Measurements from ENCODE around the gene FAM3A. TPM values are rescaled to one million over a fixed set of nuclear protein-coding genes. Genes with fewer than 3 reads are reported as not detected.

FAM3A gene
- total RNA-seq, 4 donors from 2014 or later: 10.1 to 49.7 (median 38.3) TPM

DNA sequence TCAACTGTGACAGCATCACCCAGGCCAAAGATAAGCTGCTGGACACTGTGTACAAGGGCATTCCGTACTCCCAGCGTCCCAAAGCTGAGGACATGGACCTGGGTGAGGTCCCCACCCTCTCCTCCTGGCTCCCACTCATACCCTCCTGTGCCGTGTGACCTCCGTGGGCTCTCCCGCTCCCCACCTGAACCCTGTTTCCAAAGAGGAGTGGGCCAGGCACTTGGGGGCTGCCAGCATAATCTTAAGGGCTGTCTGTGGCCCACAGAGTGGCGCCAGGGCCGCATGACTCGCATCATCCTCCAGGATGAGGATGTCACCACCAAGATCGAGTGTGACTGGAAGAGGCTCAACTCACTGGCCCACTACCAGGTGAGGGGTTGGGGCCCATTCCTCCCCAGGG is 46.9 kb downstream of the FAM3A start:
- TF ChIP-seq, protein P1, sequence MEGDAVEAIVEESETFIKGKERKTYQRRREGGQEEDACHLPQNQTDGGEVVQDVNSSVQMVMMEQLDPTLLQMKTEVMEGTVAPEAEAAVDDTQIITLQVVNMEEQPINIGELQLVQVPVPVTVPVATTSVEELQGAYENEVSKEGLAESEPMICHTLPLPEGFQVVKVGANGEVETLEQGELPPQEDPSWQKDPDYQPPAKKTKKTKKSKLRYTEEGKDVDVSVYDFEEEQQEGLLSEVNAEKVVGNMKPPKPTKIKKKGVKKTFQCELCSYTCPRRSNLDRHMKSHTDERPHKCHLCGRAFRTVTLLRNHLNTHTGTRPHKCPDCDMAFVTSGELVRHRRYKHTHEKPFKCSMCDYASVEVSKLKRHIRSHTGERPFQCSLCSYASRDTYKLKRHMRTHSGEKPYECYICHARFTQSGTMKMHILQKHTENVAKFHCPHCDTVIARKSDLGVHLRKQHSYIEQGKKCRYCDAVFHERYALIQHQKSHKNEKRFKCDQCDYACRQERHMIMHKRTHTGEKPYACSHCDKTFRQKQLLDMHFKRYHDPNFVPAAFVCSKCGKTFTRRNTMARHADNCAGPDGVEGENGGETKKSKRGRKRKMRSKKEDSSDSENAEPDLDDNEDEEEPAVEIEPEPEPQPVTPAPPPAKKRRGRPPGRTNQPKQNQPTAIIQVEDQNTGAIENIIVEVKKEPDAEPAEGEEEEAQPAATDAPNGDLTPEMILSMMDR (IDR thresholded peaks at IDR 0.05; ENCODE audit: low read depth): no peak

DNA sequence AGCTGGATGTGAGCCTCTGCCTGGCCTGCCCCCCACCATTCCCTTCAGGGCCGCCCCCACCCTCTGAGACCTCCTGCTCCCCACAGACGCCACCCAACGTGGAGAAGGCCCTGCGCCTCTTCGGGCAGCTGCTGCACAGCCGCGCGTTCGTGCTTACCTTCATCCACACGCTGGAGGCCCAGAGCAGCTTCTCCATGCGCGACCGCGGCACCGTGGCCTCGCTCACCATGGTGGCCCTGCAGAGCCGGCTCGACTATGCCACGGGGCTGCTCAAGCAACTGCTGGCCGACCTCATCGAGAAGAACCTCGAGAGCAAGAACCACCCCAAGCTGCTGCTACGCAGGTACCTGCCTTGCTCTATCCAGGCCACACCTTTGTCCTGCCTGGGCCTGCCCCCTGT is 47.8 kb downstream of the FAM3A start:
- TF ChIP-seq, protein P1 (IDR thresholded peaks at IDR 0.05; ENCODE audit: low read depth): no peak

DNA sequence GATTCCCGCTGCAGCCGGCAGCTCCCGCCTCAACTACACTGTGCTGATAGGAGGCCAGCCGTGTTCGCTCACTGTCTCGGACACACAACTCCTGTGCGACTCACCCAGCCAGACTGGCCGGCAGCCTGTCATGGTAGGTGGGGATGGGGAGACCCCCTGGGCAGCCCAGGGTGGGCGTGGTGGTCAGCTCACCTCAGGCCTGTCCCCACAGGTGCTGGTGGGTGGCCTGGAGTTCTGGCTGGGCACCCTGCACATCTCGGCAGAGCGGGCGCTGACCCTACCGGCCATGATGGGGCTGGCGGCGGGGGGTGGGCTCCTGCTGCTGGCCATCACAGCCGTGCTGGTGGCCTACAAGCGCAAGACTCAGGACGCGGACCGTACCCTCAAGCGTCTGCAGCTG is 48.5 kb downstream of the FAM3A start:
- TF ChIP-seq, protein P1 (IDR thresholded peaks at IDR 0.05; ENCODE audit: low read depth): no peak

DNA sequence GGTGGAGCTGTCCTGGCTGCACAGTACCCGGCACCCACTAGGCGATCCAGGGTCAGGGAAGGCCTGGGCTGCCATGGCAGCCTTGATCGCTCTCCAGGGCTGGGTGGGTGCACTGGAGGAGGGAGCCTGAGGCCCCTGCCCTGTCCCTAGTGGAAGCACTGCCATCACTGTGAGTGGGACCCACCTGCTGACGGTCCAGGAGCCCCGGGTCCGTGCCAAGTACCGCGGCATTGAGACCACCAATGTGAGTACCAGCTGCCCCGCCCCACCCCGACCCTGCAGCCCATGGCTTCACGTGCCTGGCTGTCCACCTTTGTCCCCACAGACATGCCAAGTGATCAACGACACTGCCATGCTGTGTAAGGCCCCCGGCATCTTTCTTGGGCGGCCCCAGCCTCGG is 49.1 kb downstream of the FAM3A start:
- TF ChIP-seq, protein P1 (IDR thresholded peaks at IDR 0.05; ENCODE audit: low read depth): no peak

DNA sequence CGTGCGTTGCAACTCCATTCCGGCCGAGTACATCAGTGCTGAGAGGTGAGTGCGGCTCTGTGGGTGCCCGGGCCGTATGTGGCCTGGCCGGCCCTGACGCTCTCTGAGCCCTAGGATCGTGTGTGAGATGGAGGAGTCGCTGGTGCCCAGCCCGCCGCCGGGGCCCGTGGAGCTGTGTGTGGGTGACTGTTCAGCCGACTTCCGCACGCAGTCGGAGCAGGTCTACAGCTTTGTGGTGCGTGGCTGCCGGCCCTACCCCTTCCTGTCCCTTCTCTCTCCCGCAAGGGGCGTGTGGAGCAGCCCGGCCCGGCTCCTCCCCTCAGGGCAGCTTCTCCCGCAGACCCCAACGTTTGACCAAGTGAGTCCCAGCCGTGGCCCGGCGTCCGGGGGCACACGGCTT is 50.0 kb downstream of the FAM3A start:
- TF ChIP-seq, protein P1 (IDR thresholded peaks at IDR 0.05; ENCODE audit: low read depth): no peak

DNA sequence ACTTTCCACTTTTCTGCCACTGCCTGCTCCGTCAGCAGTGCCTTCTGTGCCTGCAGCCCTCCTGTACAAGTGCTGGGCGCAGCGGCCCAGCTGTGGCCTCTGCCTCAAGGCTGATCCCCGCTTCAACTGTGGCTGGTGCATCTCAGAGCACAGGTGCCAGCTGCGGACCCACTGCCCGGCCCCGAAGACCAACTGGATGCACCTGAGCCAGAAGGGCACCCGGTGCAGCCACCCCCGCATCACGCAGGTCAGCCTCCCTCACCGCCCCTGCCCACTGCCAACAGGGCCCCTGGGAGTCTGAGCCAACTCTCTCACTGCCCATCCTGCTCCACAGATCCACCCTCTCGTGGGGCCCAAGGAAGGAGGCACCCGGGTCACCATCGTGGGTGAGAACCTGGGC is 50.4 kb downstream of the FAM3A start:
- TF ChIP-seq, protein P1 (IDR thresholded peaks at IDR 0.05; ENCODE audit: low read depth): no peak

DNA sequence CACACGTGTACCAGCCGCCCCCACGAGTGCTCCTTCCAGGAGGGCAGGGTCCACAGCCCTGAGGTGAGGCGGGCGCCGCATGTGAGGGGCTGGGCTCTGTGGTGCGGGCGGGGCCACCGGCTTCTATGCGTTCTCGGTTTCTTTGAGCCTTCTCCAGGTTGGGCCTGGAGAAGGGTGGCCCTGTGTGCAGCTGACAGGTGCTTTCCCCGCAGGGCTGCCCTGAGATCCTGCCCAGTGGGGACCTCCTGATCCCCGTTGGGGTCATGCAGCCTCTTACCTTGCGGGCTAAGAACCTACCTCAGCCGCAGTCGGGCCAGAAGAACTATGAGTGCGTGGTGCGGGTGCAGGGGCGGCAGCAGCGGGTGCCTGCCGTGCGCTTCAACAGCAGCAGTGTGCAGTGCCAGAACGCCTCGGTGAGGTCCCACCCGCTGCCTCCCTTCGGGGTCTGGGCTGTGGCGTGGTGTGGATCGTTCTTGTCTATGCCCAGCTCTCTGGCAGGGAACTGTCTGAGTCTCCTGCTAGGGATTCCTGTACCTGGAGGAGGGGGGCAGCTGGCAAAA is 51.1 kb downstream of the FAM3A start:
- TF ChIP-seq, protein P1 (IDR thresholded peaks at IDR 0.05; ENCODE audit: low read depth): no peak
